SK-N-MC (cell line): ENCODE results near the gene BHLHE40.

Source experiments
- EZH2 ChIP-seq: fragments of 200-600 bp; sonication (generic); IDR thresholded peaks from one replicate; pipeline ENCODE4 v1.6.1; 2017; ENCODE audit warnings: antibody characterized with exemption
- FOXP2 ChIP-seq: optimal IDR thresholded peaks from 2 replicates; pipeline ENCODE3; 2011; ENCODE audit warnings: mild to moderate bottlenecking, moderate library complexity; ENCODE audit not compliant: insufficient read depth; ENCODE audit errors: extremely low read length, control extremely low read depth
- POLR2AphosphoS5 ChIP-seq: IDR thresholded peaks from 2 replicates; pipeline ENCODE4 v1.6.1; 2012; ENCODE audit warnings: mild to moderate bottlenecking, low read depth, low read length, borderline replicate concordance

- TF ChIP-seq POLR2AphosphoS5 (no peak), FOXP2 (no peak), EZH2 (no peak)
These were observed 30.2 kb upstream of the BHLHE40 start for GRCh38 chr3:4949004-4949403.
